Calu3 (cell line): ENCODE measurements around the gene FRMD3. TPM values are rescaled to one million over a fixed set of nuclear protein-coding genes. Genes with fewer than 3 reads are reported as not detected.

Source experiments
- BruUV-seq: library from RNA; stranded (reverse); fragments of 400-500 nt; replicated peaks from 2 replicates; lab custom pipeline; 2021; lab: Mats Ljungman, UMichigan
- CTCF ChIA-PET: fragments of 300-600 bp; sonication (Branson Sonifier 250); formaldehyde crosslinking; loops from one replicate; lab custom pipeline; 2022; ENCODE audit warnings: antibody characterized with exemption; lab: Charles Lee
- DNase-seq: peaks from one replicate; pipeline ENCODE4 v3.0.0; 2022
- H3K27ac Mint-ChIP-seq: one replicate; pipeline ENCODE4 v1.8.0; 2022; ENCODE audit warnings: mixed read lengths; ENCODE audit not compliant: unreplicated experiment
- H3K27me3 Mint-ChIP-seq: one replicate; pipeline ENCODE4 v1.8.0; 2022; ENCODE audit warnings: mixed read lengths; ENCODE audit not compliant: unreplicated experiment
- H3K36me3 Mint-ChIP-seq: one replicate; pipeline ENCODE4 v1.8.0; 2022; ENCODE audit warnings: mild to moderate bottlenecking, moderate library complexity, mixed read lengths; ENCODE audit not compliant: insufficient read depth, unreplicated experiment
- H3K4me1 Mint-ChIP-seq: one replicate; pipeline ENCODE4 v1.8.0; 2022; ENCODE audit warnings: mild to moderate bottlenecking, low read depth, mixed read lengths; ENCODE audit not compliant: unreplicated experiment
- H3K4me3 Mint-ChIP-seq: one replicate; pipeline ENCODE4 v1.8.0; 2022; ENCODE audit warnings: mild to moderate bottlenecking, low read depth, moderate library complexity, mixed read lengths; ENCODE audit not compliant: unreplicated experiment
- H3K9me3 Mint-ChIP-seq: one replicate; pipeline ENCODE4 v1.8.0; 2022; ENCODE audit warnings: low read depth, mixed read lengths; ENCODE audit not compliant: unreplicated experiment
- intact Hi-C: fragments of 100-400 bp; cut with micrococcal nuclease; formaldehyde crosslinking; loops from one replicate; pipeline ENCODE4 v1.10.0; 2022; ENCODE audit not compliant: unreplicated experiment
- total RNA-seq: library from RNA; stranded (reverse); gene quantifications from 2 replicates; pipeline ENCODE4 v1.2.3, GENCODE V29; 2022
- TF ChIP-seq, protein P1 (sequence below): fragments of 200-600 bp; IDR thresholded peaks from one replicate; pipeline ENCODE4 v1.8.0; 2022; ENCODE audit warnings: antibody characterized with exemption; ENCODE audit not compliant: unreplicated experiment

Gene FRMD3
- total RNA-seq, 1 experiment from 2014 or later: 0.38 TPM

DNA sequence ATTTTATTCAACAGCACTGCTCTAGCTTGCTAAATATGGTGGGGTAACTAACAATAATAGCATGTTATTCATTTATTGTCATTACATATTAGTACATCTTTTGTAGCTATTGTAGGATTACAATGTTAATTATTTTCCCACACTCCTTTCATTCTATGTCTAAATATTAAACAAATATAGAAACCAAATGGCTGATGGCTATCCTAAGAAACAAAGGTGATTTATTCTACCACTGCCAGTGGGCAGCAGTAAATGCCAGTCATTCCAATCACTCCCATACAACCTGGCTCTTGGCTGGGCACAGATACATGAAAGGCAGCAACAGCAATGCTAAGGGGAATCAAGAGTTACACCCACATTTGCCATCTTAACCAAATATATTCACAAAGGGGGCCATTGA lies 84.1 kb downstream of the FRMD3 start:
- TF ChIP-seq, protein P1, sequence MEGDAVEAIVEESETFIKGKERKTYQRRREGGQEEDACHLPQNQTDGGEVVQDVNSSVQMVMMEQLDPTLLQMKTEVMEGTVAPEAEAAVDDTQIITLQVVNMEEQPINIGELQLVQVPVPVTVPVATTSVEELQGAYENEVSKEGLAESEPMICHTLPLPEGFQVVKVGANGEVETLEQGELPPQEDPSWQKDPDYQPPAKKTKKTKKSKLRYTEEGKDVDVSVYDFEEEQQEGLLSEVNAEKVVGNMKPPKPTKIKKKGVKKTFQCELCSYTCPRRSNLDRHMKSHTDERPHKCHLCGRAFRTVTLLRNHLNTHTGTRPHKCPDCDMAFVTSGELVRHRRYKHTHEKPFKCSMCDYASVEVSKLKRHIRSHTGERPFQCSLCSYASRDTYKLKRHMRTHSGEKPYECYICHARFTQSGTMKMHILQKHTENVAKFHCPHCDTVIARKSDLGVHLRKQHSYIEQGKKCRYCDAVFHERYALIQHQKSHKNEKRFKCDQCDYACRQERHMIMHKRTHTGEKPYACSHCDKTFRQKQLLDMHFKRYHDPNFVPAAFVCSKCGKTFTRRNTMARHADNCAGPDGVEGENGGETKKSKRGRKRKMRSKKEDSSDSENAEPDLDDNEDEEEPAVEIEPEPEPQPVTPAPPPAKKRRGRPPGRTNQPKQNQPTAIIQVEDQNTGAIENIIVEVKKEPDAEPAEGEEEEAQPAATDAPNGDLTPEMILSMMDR: no peak
- no peak overlapping the region for H3K27ac Mint-ChIP-seq
- no peaks in the 10 kb centered on the region for H3K27me3 Mint-ChIP-seq
- H3K4me1 Mint-ChIP-seq: peaks cover 12% of the 10 kb centered on the region
- peaks cover under 1% of the 10 kb centered on the region for H3K36me3 Mint-ChIP-seq
- intact Hi-C loops: no loop called here
- no peaks in the 10 kb centered on the region for H3K9me3 Mint-ChIP-seq
- BruUV-seq: no TSS peak
- H3K4me3 Mint-ChIP-seq: no peak overlapping the region
- DNase-seq: no peak
- CTCF ChIA-PET: no interaction called here

DNA sequence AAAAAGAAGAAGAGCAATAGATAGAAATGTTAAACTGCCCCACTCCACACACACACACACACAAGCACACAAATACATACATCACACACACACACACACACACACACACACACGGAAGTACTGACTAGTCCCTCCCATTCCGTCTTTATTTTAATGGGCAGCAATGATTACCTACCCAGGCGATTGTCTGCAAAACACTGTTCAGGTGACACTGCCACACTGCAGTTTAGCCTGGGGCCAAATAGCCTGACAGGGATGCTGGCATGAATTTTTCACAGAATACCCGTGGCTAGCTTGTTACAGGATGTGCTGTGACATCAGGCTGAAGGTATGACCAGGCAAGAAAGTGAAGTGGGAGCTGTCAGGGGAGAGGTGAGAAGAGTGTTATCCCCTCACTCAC lies 86.9 kb downstream of the FRMD3 start:
- CTCF ChIA-PET: no interaction called here
- no peaks in the 10 kb centered on the region for H3K36me3 Mint-ChIP-seq
- H3K27ac Mint-ChIP-seq: no peak overlapping the region
- BruUV-seq: no TSS peak
- peaks cover 9% of the 10 kb centered on the region for H3K4me1 Mint-ChIP-seq
- no peaks in the 10 kb centered on the region for H3K9me3 Mint-ChIP-seq
- H3K4me3 Mint-ChIP-seq: no peak overlapping the region
- intact Hi-C loops: no loop called here
- peak; percentile 14 for DNase-seq
- no peaks in the 10 kb centered on the region for H3K27me3 Mint-ChIP-seq
- TF ChIP-seq, protein P1: no peak

GRCh38 chr9:83449983-83450382 lies 88.2 kb downstream of the FRMD3 start:
- Mint-ChIP-seq H3K27ac (no peak overlapping the region), H3K27me3 (no peaks in the 10 kb centered on the region), H3K9me3 (no peaks in the 10 kb centered on the region), H3K4me1 (peaks cover 9% of the 10 kb centered on the region), H3K4me3 (no peak overlapping the region), H3K36me3 (no peaks in the 10 kb centered on the region)
- intact Hi-C loops: no loop called here
- BruUV-seq: no TSS peak
- CTCF ChIA-PET: no interaction called here
- DNase-seq: no peak
- TF ChIP-seq, protein P1: no peak

- DNase-seq: no peak
- intact Hi-C loops: no loop called here
- TF ChIP-seq, protein P1: no peak
- H3K4me3 Mint-ChIP-seq: no peak overlapping the region
- H3K27ac Mint-ChIP-seq: no peak overlapping the region
- BruUV-seq: no TSS peak
- H3K4me1 Mint-ChIP-seq: peaks cover 9% of the 10 kb centered on the region
- H3K27me3 Mint-ChIP-seq: no peaks in the 10 kb centered on the region
- CTCF ChIA-PET: no interaction called here
- H3K9me3 Mint-ChIP-seq: no peaks in the 10 kb centered on the region
- H3K36me3 Mint-ChIP-seq: no peaks in the 10 kb centered on the region
These were observed 89.0 kb downstream of the FRMD3 start for GRCh38 chr9:83449166-83449565.
